GM21723 (cell line): ENCODE data around the gene FAM131B.
"Not testable (repeated sequence)": the region's sequence is repeated elsewhere in the genome, so short reads cannot be mapped to it uniquely, and the experiment has no call there.

Experiments
- ATAC-seq: cut with Tn5 transposase; IDR thresholded peaks from one replicate; pipeline ENCODE4 v1.9.1; 2021; ENCODE audit warnings: mild to moderate bottlenecking, moderate library complexity; ENCODE audit not compliant: unreplicated experiment

The FAM131B gene

DNA sequence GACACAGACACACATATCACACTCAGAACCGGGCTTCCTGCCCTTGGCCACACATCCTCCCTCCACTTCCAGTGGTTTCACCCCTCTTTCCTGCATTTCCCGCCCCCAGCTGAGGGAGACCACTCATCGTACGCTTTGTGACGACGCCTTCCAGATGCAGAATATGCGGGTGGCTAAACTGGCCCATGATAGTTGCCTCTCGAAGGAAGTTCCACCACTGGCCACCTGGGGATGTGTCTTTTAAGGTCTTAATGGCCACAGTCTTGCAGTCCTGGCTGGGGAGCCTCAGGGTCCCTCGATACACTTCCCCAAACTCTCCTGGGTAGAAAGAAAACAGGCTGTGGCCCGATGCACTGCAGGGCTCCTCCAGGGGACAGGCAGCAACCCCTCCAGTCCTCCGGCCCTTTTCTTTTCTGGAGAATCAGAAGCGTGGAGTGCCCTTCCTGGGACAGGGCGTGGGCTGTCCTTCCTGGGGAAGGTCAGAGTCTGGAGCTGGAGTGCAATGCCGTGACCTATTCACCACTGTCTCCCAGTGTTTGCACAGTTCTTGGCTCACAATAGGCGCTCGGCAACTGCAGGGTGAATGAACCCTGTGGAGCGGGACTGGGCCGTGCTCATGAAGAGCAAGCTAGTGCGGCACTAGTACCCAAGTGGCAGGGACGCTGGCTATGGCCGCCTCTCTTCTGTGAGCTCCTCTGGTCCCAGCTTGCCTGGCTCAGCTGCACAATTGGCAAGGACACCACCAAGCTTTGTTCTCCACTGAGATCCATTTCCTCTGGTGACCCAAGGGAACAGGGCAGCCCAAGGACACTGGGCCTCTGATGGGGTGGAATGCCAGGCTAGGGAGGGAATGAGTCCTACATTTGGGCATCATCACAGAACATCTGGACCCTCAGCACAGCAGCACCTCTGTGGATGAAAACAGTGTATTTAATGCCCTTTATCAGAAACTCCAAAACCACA is 33.0 kb upstream of the FAM131B start:
- ATAC-seq, result no peak

DNA sequence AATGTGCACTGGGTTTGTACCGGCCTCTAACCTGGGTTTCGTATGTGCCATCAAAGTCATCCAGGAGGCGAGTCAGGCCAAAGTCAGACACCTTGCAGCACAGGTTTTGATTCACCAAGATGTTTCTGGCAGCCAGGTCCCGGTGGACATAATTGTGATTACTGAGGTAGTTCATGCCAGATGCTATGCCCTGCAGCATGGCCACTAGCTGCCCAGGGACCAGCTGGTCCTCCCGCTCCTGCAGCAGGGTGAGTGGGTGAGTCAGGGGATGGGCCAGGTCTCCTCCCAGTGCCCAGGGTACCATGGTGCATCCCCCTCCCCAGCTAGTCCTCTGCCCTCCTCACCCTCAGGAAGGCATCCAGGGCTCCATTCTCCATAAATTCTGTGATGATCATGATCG is 32.3 kb upstream of the FAM131B start:
- no peak for ATAC-seq

DNA sequence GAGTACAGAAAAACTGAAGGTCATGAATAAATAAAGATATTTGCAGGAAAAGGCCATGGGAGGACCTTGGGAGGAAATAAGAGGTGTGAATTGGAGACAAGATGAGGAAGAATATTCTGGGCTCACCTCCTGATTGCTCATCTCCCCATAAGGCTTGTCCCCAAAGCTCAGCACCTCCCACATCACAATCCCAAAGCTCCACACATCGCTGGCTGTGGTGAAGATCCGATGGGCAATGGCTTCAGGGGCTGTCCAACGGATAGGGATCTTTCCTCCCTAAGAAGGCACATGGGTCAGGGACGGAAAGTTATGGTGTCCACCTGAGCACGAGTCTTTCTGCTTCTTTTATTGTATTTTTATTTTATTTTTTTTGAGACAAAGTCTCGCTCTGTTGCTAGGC is 31.6 kb upstream of the FAM131B start:
- no peak for ATAC-seq

DNA sequence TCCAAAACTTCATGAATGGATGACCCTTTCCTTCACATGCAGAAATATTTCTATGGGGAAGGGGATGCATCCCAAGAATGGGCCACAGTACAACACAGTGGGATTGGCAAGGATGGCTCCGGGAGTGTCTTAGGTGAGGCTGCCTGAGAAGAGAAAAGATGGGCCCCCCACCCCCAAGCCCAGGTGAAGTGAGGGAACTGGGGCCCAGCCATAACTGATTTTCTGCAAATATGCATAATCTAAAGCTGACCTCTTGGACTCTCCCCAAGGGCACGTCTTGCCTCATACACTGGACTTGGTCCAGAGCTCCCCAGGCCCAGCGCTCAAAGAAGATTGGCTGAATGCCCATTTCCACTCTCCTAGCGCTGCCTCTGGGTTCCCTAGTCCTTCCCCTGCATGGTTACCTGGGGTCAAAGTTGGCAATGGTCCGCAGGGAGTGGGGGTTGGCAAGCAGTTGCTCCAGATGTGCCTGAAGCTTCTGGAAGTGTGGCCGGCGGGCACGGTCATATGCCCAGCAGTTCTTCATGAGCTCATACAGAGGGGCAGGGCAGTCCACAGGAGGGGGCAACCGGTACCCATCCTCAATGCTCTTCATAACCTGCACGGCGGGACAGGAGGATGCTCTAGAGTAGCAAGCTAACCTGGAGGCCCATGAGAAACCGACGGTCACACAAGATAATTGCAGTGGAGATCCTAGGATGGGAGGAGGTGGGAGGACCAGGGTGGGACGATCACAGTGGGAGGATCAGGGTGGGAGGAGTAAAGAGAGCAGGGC is 30.9 kb upstream of the FAM131B start:
- no peak for ATAC-seq

DNA sequence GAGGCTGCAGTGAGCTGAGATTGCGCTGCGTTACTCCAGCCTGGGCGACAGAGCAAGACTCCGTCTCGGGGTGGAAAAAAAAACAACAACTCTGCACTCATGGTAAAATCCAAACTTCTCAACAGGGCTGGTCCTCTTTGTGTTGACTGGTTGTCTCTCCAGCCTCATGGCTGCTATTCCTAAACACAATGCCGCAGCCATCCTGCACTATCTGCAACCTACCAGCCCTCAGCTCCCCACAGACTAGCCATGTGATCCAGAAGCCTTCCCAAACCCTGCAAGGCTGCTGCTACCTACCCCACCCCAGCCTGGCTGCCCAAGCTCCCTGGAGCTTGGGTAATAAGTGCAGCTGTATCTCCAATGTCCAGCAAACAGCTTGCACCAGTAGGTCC is 30.4 kb upstream of the FAM131B start:
- ATAC-seq, result no peak

DNA sequence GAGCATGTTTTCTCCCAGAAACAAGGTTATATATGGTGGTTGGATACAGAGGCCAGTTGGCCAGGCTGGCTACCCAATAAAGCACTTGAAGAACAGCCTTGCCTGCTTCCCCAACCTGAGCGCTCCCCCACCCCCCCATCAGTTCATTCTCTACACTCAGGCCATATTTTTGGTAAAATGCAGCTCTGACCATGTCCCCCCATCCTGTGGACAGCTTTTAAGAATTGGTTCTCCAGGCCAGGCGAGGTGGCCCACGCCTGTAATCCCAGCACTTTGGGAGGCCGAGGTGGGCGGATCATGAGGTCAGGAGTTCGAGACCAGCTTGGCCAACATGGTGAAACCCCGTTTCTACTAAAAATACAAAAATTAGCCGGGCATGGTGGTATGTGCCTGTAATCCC is 29.9 kb upstream of the FAM131B start:
- ATAC-seq, result not testable (repeated sequence)

DNA sequence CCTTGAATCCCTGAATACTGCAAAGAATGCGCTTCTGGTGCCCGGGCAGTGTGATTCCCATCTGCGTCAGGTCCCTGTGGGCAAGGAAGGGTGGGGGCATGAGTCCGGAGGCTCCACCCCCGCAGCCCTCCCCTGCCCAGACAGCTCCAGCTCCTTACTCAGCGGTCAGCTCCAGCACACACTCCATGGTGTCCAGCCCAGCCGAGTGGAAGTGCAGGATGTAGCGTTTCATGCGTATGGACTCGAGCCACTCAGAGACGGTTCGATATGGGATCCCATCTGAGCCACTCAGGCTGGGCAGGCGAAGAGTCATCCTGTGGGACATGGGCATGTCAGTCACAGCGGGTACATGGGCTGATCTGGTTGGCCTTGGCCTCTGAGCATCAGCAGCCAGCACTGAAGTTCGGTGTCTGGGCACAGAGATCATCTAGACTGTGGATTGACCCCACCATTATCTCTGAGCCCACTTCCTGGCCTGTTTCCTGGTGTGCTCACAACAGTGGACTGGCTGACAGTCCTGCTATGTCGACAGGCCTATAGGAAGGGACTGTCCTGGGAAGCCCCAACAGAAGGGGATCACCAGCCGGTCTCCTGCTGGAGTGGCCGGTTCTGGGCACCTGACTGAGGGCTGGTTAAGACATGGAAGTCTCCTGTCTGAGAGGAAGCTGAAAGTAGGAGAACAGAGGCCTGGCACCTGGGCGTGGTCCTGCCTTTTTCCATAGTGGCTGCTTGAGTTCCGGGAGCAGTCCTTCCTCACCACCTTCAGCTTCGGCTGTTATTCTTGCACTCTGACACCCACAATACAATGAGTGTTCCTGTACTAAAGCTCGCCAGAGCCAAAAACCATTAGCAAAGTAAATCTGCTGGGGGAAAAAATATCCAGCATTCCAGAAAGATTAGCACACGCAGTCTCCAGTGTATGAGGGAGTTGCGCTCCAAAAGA is 29.2 kb upstream of the FAM131B start:
- no peak for ATAC-seq

DNA sequence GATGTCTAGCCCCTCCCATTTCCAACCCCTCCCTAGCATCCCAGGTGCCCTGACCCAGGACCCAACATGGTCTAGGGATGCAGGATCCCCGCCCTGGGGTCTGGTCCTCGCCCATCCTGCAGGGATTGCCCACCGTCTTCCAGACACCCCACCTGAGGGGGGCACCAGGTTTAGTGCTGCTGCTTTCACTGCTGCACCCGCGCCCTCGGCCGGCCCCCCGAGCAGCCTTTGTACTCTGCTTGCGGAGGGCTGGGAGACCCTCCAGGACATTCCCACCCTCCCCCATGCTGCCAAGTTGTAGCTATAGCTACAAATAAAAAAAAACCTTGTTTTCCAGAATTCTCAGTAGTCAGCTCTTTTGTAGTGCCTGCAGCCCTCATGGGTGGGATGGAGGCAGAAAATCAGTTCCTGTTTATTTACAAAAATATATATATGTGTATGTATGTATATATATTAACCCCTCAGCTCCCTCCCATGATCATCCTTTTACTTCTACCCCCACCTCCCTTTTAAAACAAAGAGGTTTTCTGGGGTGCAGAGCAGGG is 28.3 kb upstream of the FAM131B start:
- ATAC-seq, result no peak

DNA sequence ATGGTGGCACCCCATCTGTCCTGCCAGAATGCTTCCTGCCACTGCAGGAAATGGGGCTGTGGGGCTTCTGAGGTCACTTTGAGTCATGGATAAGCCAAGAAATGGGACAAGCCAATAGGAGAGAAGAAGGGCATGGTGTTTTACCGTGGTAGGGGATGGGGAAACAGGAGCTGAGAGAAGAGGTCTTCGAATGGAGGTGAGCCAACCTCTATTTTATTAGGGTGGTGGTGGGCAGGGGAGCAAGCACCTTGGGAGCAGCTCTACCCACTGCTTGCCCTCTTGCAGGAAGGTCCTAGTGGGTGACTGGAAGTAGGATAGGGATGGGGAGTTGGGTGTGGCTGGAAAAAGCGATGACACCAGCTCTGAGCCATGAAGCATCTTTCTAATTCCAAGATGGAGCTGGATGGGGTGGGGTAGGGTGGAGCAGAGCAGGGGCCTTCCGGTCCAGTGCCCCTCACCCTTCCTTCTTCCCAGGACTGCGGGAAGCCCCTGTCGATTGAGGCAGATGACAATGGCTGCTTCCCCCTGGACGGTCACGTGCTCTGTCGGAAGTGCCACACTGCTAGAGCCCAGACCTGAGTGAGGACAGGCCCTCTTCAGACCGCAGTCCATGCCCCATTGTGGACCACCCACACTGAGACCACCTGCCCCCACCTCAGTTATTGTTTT is 27.7 kb upstream of the FAM131B start:
- no peak for ATAC-seq

DNA sequence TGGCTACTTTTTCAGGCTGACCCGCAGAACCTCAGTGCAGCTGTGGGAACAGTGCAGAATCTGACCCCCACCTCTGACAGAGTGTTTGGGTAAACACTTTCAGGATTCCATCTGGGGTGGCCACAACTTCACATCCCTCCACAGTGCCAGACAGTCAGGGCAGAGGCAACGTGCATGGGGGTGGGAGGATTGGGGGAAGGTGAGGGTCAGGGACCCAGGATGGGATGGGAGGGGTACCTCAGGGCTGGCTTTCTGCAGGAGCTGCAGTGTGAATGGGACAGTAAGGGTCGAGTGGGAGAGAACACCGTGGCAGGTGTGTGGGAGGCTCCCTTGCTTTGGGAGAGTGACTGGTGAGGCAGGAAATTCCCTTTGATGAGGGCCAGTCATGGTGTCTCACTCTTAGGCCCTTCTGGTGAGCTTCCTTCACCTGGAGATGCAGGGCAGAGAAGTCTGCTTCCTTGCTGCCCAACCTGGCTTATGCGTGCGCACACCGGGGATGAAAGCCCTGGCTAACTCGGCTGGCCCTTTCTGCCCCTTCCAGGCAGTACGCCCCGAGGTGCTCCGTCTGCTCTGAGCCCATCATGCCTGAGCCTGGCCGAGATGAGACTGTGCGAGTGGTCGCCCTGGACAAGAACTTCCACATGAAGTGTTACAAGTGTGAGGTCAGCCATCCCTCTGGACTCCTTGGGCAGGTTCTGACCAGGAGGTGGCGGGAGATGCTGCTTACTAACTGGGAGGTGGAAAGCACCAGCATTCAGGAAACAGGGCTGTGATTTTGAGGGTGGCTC is 27.0 kb upstream of the FAM131B start:
- no peak for ATAC-seq

DNA sequence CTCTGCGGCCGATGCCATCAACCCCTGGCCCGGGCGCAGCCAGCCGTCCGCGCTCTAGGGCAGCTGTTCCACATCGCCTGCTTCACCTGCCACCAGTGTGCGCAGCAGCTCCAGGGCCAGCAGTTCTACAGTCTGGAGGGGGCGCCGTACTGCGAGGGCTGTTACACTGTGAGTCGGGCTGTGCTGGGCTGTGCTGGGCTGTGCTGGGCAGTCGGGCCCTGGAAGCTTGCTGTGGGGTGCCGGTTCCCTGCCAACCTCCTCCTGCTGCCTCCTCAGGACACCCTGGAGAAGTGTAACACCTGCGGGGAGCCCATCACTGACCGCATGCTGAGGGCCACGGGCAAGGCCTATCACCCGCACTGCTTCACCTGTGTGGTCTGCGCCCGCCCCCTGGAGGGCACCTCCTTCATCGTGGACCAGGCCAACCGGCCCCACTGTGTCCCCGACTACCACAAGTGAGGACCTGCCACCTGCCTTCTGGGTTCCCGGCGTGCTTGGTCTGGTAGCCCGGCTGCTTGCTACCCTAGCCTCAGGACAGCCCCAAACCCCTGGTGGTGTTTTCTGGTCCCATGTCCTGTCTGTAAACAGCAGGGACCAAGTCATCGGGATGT is 26.1 kb upstream of the FAM131B start:
- no peak for ATAC-seq

DNA sequence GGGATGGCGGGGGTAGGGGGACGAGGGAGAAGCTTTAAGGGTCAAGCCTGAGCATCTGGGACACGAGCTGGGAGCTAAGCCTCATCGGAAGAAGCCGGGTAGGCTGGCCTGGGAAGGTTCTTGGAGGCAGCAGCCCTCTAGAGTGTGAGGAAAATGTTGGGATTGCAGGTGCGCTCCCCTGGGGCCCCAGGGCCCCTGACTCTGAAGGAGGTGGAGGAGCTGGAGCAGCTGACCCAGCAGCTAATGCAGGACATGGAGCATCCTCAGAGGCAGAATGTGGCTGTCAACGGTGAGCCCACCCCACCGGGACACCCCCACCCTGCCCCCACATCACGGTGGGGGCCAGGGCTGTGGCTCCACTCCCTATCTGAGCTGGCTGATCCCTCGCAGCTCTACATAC is 25.5 kb upstream of the FAM131B start:
- no peak for ATAC-seq

DNA sequence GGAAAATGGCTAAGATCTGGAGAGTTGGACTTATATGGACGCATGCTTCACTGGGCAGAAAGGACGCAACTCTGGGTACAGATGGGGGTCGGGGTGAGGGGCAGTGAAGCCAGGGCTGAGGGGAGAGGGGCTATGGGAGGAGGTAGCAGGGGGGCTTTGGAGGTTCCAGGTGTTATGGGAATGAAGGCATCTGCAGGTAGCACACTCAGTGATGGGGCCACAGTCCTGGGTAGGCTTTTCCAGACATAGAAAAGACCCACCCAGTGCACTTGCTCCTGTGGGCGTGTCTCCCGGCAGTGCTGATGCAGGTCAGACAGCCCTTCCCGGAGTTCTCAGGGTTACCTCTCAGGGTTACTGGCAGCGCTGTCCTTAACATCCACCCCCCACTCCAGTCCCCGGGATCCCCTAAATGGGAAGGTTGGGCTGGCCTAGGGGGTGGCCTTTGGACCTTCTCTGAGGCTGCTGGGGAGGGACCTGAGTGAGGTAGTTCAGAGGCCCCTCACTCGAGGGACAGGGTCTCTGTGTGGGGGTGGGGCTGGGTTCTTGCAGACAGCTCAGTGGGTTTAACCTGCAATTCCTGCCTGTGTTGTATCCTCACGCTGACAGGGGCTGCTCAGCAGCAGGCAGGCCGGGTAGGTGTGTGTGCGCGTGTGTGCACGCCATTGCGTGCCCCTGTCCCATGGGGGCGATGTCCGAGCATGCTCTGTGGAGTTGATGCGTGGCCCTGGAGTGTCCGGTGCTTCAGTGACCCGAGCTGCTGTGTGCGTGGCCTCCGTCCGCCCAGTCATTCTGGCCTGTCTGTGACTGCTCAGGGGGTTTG is 24.9 kb upstream of the FAM131B start:
- no peak for ATAC-seq

DNA sequence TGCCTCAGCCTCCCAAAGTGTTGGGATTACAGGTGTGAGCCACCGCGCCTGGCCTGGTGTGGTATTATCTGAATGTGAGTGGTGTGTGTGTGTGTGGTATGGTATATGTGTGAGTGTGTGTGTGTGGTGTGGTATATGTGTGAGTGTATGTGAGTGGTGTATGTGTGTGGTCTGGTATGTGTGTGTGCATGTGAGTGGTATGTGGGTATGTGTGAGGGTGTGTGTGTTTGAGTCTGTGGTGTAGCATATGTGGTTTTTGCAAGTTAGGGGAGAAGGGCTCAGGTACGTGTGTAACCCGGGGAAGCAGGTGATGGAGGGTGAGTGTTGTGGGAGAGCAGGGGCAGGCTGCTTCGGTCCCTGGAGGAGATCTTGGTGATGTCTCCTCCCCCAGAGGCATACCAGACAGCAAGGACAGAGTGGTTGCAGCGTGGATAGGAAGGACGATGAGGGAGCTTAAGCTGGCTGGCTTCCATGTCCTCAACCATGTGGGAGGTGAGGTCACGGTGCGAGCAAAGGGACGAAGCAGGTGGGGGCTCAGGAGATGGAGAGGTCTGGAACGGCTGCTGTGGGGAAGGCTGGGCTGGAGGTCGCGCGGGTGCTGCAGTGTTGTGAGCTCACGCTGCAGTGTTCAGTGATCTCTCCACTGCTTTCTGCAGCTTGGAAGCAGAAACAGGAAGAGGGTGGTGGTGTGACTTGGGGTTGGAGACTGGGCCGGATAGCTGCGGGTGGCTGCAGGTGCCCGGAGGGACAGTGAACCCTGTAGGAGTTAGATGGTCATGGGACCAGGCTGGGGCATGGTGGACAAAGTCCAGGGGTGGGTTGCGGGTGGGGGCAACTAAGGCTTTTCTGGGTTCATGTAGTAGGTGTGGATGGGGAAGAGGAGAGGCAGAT is 23.6 kb upstream of the FAM131B start:
- no peak for ATAC-seq

DNA sequence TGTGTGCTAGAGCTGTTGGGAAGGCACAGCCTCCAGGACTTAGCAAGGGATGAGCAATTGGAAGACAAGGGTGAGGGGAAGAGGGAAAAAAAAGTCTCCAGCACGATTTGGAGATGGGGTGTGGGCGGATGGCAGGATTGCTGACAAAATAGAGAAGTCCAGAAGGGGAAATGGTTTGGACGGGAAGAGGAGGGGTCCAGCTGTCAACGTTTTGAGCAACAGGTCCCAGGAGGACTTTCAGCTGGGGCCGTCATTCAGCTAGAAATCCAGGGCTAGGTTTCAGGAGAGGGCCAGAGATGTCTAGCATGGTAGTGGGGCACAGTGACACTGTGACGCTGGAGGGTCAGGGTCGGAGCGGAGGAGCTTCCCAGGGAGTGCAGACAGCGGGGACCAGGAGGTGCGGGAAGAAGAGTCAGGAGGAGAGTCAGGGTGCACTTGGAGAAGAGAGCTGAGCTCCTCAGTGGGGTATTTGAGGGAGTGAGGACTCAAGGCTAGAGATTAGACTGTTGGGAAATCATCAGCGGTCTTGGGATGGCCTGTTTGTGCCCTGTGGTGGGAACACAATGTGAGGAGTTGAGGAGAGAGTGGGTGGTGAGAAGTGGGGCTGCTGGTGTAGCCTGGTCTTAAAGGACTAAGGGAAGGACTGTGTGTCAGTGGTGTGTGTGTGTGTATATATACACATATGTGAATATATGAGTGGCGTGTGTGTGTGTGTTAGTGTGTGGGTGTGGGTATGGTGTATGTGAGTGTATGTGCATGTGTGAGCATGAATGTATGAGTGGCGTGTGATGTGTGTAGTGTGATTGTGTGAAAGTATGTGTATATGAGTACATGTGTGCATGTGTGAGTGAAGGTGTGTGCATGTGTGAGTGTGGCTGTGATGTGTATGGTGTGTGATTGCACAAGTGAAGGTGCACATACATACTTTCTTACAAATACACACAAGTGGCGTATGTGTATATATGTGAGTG is 22.4 kb upstream of the FAM131B start:
- no peak for ATAC-seq

DNA sequence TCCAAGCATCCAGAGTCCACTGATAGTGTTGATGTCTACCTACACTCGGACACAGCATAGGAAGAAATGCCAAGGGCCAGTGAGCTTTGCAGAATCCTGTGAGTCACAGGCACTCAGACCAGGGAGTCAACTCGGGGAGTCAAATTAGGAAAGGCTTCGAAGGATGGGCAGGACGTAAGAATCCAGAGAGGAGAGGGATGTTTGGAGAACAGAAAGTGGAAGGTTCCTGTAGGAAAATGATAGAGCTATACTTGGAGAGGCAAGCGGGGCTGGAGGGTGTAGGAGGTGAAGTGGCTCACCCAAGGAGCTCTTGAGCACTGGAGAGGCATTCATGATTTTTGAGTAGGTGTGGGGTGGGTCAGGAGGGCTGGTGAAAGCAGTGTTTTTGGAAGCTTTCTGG is 21.6 kb upstream of the FAM131B start:
- ATAC-seq, result no peak
